K562 (cell line): ENCODE measurements around the gene CD300A. TPM values are rescaled to one million over a fixed set of nuclear protein-coding genes. Genes with fewer than 3 reads are reported as not detected.
A peak's percentile ranks its signal among the peaks of the same experiment; 100 is the strongest.

Source experiments
- ATAC-seq: fragments of 200-7000 bp; cut with Tn5 transposase; 3 replicates; pipeline ENCODE4 v1.9.1; 2020; ENCODE audit warnings: moderate library complexity
- BruUV-seq: library from RNA; stranded (reverse); fragments of 400-500 nt; replicated peaks from 2 replicates; lab custom pipeline; 2021; lab: Mats Ljungman, UMichigan
- CTCF ChIA-PET: fragments of 300-600 bp; formaldehyde crosslinking; extraction: SDS; loops from one replicate; lab custom pipeline; 2021; ENCODE audit warnings: low intra/inter-chr PET ratio; lab: Yijun Ruan, JAX
- POLR2A ChIA-PET: fragments of 300-600, 350-650 bp; sonication (Branson Sonifier 250); formaldehyde crosslinking; extraction: SDS; loops from one replicate; lab custom pipeline; 2021; ENCODE audit warnings: antibody characterized with exemption, inconsistent platforms; lab: Yijun Ruan, JAX
- DNase-seq, 4 experiments: peaks; one replicate each; pipeline versions ENCODE4 v3.0.0 to v3.0.0-alpha.2; 2011 to 2018; ENCODE audit warnings: low spot score in 3 of 4, mixed read lengths in 3 of 4; ENCODE audit errors: extremely low read depth in 1 of 4
- FAIRE-seq: peaks from 2 replicates; lab custom pipeline; 2011; peaks lifted over from hg19 to GRCh38; lab: Jason Lieb, UNC
- H2AFZ ChIP-seq: 2 replicates; pipeline ENCODE4 v1.6.0; 2011; ENCODE audit warnings: low read depth, low read length, control low read depth, inconsistent platforms
- H3K27ac ChIP-seq: fragments of 200-600 bp; 3 replicates; pipeline ENCODE4 v1.8.0; 2011; ENCODE audit warnings: low read depth, mild to moderate bottlenecking, control low read depth, inconsistent platforms, low read length, moderate library complexity, mixed read lengths; ENCODE audit errors: extremely low read depth
- H3K27me3 ChIP-seq, 2 experiments: fragments of 300-600 bp in 1 of 2; 2 replicates in 1 of 2; 3 replicates in 1 of 2; pipeline versions ENCODE4 v1.6.0 to v1.8.0; 2011; ENCODE audit warnings: inconsistent platforms in 2 of 2, low read length in 2 of 2, mild to moderate bottlenecking in 1 of 2, mixed read lengths in 1 of 2, moderate library complexity in 1 of 2; ENCODE audit not compliant: control insufficient read depth in 2 of 2, insufficient read depth in 2 of 2
- H3K36me3 ChIP-seq: fragments of 300-600 bp; 3 replicates; pipeline ENCODE4 v1.8.0; 2011; ENCODE audit warnings: mild to moderate bottlenecking, low read length, inconsistent platforms; ENCODE audit not compliant: control insufficient read depth, insufficient read depth
- H3K4me1 ChIP-seq, 2 experiments: fragments of 200-600 bp in 1 of 2; replicated peaks in 1 of 2; 2 replicates in 1 of 2; 3 replicates in 1 of 2; pipeline versions ENCODE4 v1.5.1 to v1.8.0; 2011; ENCODE audit warnings: inconsistent platforms in 2 of 2, low read length in 2 of 2, mild to moderate bottlenecking in 1 of 2, mixed read lengths in 1 of 2, moderate library complexity in 1 of 2; ENCODE audit not compliant: control insufficient read depth in 2 of 2, insufficient read depth in 2 of 2
- H3K4me2 ChIP-seq: 2 replicates; pipeline ENCODE4 v1.6.1; 2011; ENCODE audit warnings: low read length, control low read depth, inconsistent platforms, mixed read lengths; ENCODE audit not compliant: insufficient read depth
- H3K4me3 ChIP-seq: fragments of 200-600 bp; sonication (generic), shearing (Covaris generic); 2 replicates; pipeline ENCODE4 v1.5.1; 2016; ENCODE audit warnings: control low read depth, inconsistent platforms
- H3K79me2 ChIP-seq: fragments of 200-600 bp; 3 replicates; pipeline ENCODE4 v1.8.0; 2011; ENCODE audit warnings: low read length, inconsistent platforms; ENCODE audit not compliant: control insufficient read depth, insufficient read depth
- H3K9ac ChIP-seq, 2 experiments: 2 replicates each; pipeline versions ENCODE4 v1.6.0 to v1.6.1; 2011; ENCODE audit warnings: low read depth in 2 of 2, low read length in 2 of 2, control low read depth in 1 of 2, inconsistent platforms in 1 of 2, mild to moderate bottlenecking in 1 of 2, mixed read lengths in 1 of 2; ENCODE audit not compliant: insufficient read depth in 1 of 2
- H3K9me1 ChIP-seq: one replicate; pipeline ENCODE4 v1.6.0; 2011; ENCODE audit warnings: inconsistent platforms, mild to moderate bottlenecking, low read length, moderate library complexity; ENCODE audit not compliant: control insufficient read depth, insufficient read depth
- H3K9me3 ChIP-seq: replicated peaks from 2 replicates; pipeline ENCODE4 v1.5.1; 2011; ENCODE audit warnings: low read depth, low read length, inconsistent platforms; ENCODE audit not compliant: control insufficient read depth, insufficient read depth
- H4K20me1 ChIP-seq: replicated peaks from 2 replicates; pipeline ENCODE4 v1.6.1; 2011; ENCODE audit warnings: low read length, inconsistent platforms, mixed read lengths; ENCODE audit not compliant: control insufficient read depth, insufficient read depth
- CREM ChIP-seq: IDR thresholded peaks from 2 replicates; pipeline ENCODE4 v1.6.1; 2014; ENCODE audit warnings: antibody characterized with exemption, low read depth
- EGR1 ChIP-seq: fragments of 450-650 bp; conservative IDR thresholded peaks from 2 replicates; pipeline ENCODE4 v1.6.1; 2017; ENCODE audit warnings: mild to moderate bottlenecking
- GABPA ChIP-seq: fragments of 200-800 bp; sonication (Bioruptor generic); conservative IDR thresholded peaks from 2 replicates; pipeline ENCODE4 v1.6.1; 2016; ENCODE audit warnings: low read depth, missing genetic modification characterization, missing compliant biosample characterization
- GABPB1 ChIP-seq: sonication (generic); formaldehyde crosslinking; IDR thresholded peaks from 2 replicates; pipeline ENCODE4 v1.8.0; 2022; ENCODE audit warnings: mild to moderate bottlenecking, missing genetic modification reagents
- TAF9B ChIP-seq: fragments of 450-650 bp; IDR thresholded peaks from 2 replicates; pipeline ENCODE4 v1.6.1; 2018; ENCODE audit warnings: mild to moderate bottlenecking; ENCODE audit not compliant: partially characterized antibody
- ZBTB40 ChIP-seq, 2 experiments: fragments of 450-650 bp in 1 of 2; sonication (generic) in 1 of 2; formaldehyde crosslinking in 1 of 2; IDR thresholded peaks; 2 replicates each; pipeline versions ENCODE4 v1.7.1 to v1.9.0; 2016 to 2022; ENCODE audit warnings: inconsistent platforms in 1 of 2, mild to moderate bottlenecking in 1 of 2, missing genetic modification reagents in 1 of 2
- ZNF263 ChIP-seq: sonication (generic); formaldehyde crosslinking; IDR thresholded peaks from 2 replicates; pipeline ENCODE4 v1.8.0; 2022; ENCODE audit warnings: mild to moderate bottlenecking, missing genetic modification reagents, borderline replicate concordance
- WGBS: fragments of 100-300 bp; shearing (Covaris generic); methylation state at CpG from one replicate; pipeline ENCODE4 v1.1.6; 2016; ENCODE audit warnings: low coverage, mixed read lengths; ENCODE audit not compliant: insufficient coverage; ENCODE audit errors: missing lambda C conversion rate; 5-methylcytosine and 5-hydroxymethylcytosine counted together
- in situ Hi-C: fragments of 300-500 bp; cut with MboI; formaldehyde crosslinking; loops from 4 replicates; pipeline ENCODE4 v1.15.0; 2018; ENCODE audit warnings: inconsistent platforms, mixed read lengths
- intact Hi-C: fragments of 100-400 bp; cut with micrococcal nuclease; formaldehyde crosslinking; loops from 2 replicates; pipeline ENCODE4 v1.14.2; 2022
- polyA plus RNA-seq, 8 experiments: library from polyadenylated mRNA; depleted of rRNA in 4 of 8; stranded (reverse) in 5 of 8; unstranded in 3 of 8; fragments of >200 nt; fragmentation: Nextera tagmentation in 2 of 8; fragmentation: Illumina TruSeq in 1 of 8; extraction: Ambion mirVana in 2 of 8; extraction: Trizol in 1 of 8; gene quantifications; 2 replicates each; pipeline versions ENCODE4 v1.2.1 to v1.2.3, GENCODE V29; 2011 to 2014; ENCODE audit warnings: inconsistent platforms in 1 of 8, missing spikeins in 1 of 8
- total RNA-seq, 7 experiments: library from RNA; depleted of rRNA in 6 of 7; stranded (reverse); fragments of >200 nt in 6 of 7; fragmentation: Illumina TruSeq in 2 of 7; extraction: Trizol in 2 of 7; gene quantifications; 2 replicates each; pipeline versions ENCODE4 v1.2.1 to v1.2.3, GENCODE V29; 2011 to 2021; ENCODE audit warnings: low replicate concordance in 1 of 7

Gene CD300A
- total and polyA plus RNA-seq, 9 of the 15 experiments (the other 6 are each of a cell fraction or from before 2014, with no cell fraction given), result 0.21 to 1.7 (median 0.41) TPM; not detected in 1

GRCh38 chr17:74426551-74427047, 39.8 kb upstream of the CD300A start:
- DNase-seq (peak in 2 of 4 experiments; percentile 29 to 37), FAIRE-seq (no peak), ATAC-seq (peak; percentile 47; the same call in 2 of the 3 replicates)
- no TSS peak for BruUV-seq
- Histone ChIP-seq H3K4me2 (peak overlapping the region; percentile 32; the same call in 1 of the 2 replicates), H3K79me2 (no peaks in the 10 kb centered on the region), H4K20me1 (no peaks in the 10 kb centered on the region), H3K27me3 (peaks cover 0 to 55% of the 10 kb centered on the region in 2 experiments; a peak in 3 of 5 replicates), H3K4me3 (no peak overlapping the region), H3K27ac (no peak overlapping the region), H3K36me3 (no peaks in the 10 kb centered on the region), H3K9ac (0 out of 4 replicates have a peak overlapping the region, but pooled peaks of 1 of the 2 experiments have one; percentile 1), H3K9me3 (no peaks in the 10 kb centered on the region), H3K4me1 (peaks cover 6 to 20% of the 10 kb centered on the region in 2 experiments; a peak in 4 of 5 replicates), H2AFZ (peak overlapping the region; percentile 60), H3K9me1 (no peaks in the 10 kb centered on the region)
- in situ Hi-C loops (no loop called here), intact Hi-C loops (no loop called here)
- POLR2A ChIA-PET, result no interaction called here
- 10% methylated on average over 9 of the region's 9 CpGs for WGBS
- CTCF ChIA-PET, result no interaction called here
- TF ChIP-seq EGR1 (peak; percentile 92), GABPB1 (CRISPR knock-in tag) (0 out of 2 replicates have a peak, but pooled peaks have one; percentile 34), CREM (peak; percentile 13; the same call in 1 of the 2 replicates), ZBTB40 (IDR thresholded peaks at IDR 0.05) (peak; percentile 66), ZBTB40 (CRISPR knock-in tag; IDR thresholded peaks at IDR 0.05) (no peak), ZNF263 (CRISPR knock-in tag) (0 out of 2 replicates have a peak, but pooled peaks have one; percentile 1), GABPA (tag) (peak; percentile 83), TAF9B (no peak)
